Peyer's patch (tissue), 4 donors: ENCODE measurements around the gene PKNOX2.

ENCODE experiments used
- POLR2A ChIP-seq, 2 donors: fragments of 450-650 bp; IDR thresholded peaks; one replicate each; pipeline ENCODE4 v1.5.1; 2017; ENCODE audit warnings: antibody characterized with exemption in 2 of 2, mild to moderate bottlenecking in 2 of 2, moderate library complexity in 2 of 2
- TF ChIP-seq, protein P1 (sequence below), 6 experiments: fragments of 450-650 bp in 4 of 6; fragments of 200-600 bp in 2 of 6; sonication (generic) in 1 of 6; IDR thresholded peaks; one replicate each; pipeline ENCODE4 v1.5.1; 2017 to 2019; ENCODE audit warnings: antibody characterized with exemption in 6 of 6, mild to moderate bottlenecking in 3 of 6, moderate library complexity in 1 of 6

GRCh38 chr11:125227151-125227550 lies 62.6 kb downstream of the PKNOX2 start:
- TF ChIP-seq, protein P1, sequence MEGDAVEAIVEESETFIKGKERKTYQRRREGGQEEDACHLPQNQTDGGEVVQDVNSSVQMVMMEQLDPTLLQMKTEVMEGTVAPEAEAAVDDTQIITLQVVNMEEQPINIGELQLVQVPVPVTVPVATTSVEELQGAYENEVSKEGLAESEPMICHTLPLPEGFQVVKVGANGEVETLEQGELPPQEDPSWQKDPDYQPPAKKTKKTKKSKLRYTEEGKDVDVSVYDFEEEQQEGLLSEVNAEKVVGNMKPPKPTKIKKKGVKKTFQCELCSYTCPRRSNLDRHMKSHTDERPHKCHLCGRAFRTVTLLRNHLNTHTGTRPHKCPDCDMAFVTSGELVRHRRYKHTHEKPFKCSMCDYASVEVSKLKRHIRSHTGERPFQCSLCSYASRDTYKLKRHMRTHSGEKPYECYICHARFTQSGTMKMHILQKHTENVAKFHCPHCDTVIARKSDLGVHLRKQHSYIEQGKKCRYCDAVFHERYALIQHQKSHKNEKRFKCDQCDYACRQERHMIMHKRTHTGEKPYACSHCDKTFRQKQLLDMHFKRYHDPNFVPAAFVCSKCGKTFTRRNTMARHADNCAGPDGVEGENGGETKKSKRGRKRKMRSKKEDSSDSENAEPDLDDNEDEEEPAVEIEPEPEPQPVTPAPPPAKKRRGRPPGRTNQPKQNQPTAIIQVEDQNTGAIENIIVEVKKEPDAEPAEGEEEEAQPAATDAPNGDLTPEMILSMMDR (IDR thresholded peaks at IDR 0.05), result no peak
- TF ChIP-seq POLR2A (IDR thresholded peaks at IDR 0.05), result no peak
